Fibroblast of skin of left biceps (primary cell): ENCODE data around the gene HOXD8.

ENCODE experiments used
- DNase-seq, 2 experiments: peaks; one replicate each; pipeline ENCODE4 v3.0.0-alpha.2; 2013; ENCODE audit warnings: low read depth in 2 of 2

Gene HOXD8

DNA sequence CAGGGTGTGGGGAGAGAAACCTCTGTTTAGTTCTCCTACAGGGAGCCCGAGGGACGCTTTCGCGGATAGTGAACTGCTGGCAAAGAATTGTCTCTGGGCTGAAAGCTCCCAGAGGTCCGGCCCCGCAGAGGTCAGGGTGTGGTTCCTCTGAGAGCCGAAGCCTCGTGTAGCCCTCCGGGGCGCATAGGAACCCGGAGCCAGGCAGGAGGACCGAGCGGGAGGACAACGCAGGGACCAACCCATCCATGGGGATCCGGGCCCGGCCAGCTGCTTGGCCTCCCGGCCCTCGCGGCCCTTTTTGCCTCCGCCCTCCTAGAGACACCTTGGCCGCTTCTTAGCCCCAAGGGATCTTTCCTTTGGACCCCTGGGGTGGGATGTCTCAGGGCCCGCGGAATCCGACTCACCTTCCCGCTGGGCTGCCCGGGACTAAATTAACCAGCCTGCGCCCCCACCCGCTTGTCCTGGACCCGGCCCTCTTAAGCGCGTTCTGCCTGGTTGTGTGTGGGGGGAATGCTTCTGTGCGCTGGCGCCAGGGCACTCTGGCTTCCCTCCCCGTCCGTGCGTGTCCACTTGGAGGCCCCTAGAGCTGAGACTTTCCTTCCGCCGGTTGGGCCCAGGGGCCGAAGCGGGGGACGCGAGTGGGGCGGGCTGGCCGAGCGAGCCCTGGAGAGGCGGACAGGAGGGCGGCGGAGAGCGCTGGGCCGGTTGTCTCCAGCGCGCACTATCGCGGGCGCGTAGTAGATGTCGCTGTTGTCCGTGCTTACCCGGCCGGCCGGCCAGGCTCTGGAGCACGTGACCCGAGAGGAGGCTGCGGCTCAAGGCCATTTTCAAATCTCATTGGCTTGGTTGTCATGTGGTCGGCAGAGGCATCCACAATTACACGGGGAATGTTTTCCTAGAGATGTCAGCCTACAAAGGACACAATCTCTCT is 13.4 kb upstream of the HOXD8 start, which contains the start of gene HOXD10:
Gene HOXD10 (plus strand): TSS at position 896 of the 931 bp plus-strand sequence. CDS start 56 bp downstream, outside the sequence.
- no peak for DNase-seq

DNA sequence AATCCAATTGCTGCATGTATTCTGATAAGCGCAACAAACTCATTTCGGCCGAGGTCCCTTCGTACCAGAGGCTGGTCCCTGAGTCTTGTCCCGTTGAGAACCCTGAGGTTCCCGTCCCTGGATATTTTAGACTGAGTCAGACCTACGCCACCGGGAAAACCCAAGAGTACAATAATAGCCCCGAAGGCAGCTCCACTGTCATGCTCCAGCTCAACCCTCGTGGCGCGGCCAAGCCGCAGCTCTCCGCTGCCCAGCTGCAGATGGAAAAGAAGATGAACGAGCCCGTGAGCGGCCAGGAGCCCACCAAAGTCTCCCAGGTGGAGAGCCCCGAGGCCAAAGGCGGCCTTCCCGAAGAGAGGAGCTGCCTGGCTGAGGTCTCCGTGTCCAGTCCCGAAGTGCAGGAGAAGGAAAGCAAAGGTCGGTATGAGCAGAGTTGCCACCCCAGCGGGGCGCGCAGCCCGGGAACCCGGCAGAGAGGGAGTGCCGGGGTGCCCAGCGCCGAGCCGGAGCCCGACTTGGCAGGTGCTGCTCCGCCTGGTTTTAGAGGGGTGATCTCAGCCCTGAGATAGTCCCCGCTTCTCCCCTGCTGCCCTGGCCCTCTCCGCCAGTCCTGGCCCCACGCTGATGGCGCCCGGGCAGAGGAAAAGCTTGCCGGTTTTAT is 12.2 kb upstream of the HOXD8 start:
- no peak for DNase-seq

DNA sequence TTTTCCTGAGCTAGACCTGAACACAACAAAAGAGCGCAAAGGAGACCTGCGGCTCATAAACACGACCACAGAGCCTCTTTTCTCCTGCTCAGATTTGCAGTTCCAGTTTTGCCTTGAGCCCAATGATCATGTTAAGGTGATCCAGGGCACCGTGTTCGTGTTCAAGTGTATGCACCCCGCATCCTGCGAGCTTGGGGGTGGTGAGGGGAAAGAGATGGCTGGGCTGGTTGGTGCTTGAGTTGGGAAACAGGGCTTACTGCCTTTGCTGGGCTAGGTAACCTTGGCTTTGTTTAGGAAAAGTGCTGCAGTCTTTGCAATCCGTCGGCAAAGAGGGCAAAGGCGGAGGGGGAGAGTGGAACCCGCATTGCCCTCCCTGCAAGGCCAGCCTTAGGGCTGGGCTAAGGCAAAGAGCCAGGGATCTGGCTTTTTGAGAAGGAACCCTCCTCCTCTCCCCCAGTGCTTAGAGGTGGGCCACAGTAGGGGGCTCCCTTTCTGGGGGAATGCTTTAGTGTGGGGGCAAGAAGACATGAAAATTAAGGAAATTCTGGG is 11.6 kb upstream of the HOXD8 start:
- no peak for DNase-seq

DNA sequence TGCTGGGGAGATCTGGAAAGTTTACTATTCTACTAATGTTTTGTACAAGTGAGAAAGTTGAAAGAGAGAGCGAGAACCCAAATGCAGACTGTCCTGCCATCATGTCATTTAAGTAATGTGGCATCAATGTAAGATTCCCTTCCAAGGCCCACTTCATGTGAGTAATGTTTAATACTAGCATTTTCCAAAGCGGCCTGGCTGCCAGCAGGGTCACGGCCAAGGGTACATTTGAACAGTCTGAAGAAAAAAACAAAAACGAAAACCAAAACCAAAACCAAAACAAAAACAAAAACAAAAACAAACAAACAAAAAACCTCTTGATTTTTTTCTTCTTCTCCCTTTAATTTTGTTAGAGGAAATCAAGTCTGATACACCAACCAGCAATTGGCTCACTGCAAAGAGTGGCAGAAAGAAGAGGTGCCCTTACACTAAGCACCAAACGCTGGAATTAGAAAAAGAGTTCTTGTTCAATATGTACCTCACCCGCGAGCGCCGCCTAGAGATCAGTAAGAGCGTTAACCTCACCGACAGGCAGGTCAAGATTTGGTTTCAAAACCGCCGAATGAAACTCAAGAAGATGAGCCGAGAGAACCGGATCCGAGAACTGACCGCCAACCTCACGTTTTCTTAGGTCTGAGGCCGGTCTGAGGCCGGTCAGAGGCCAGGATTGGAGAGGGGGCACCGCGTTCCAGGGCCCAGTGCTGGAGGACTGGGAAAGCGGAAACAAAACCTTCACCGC is 10.7 kb upstream of the HOXD8 start:
- DNase-seq = no peak

DNA sequence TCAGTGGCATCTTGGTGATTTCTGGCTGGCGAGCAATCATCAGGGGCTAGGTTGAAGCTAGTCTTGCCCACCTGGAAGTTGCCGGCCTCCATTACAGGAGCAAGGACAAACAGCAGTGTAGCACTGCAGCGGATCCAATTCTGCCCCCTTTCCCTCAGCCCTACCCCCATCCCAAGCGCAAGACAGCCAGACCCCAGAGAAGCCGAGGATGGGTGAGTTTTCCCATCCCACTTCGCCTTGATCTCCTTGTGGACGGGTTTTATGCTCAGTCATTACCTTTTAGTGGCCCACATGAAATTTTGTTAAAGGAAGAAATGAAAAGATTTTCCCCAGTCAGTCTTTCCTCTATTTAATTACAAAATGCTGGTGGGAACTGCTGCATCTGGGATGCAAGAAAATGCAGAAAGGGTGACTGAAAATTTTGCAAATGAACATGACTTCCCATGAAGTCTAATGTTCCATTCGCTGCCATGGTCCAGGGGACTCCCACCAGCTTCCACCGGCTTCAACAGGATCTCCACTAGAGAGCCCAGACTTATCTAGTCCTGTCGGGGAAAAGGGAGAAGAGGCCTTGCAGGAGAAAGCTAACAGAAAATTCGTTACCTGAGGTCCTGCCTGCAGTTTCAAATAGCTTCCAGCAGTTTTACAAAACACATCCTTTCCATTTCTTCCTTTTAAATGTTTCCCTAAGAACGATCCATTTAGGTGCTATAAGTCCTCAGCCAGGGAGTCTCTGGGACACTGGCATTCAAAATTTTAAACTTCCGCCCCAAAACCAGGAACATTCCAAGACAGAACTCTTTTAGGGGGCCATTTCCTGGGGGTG is 8.9 kb upstream of the HOXD8 start:
- DNase-seq = no peak

DNA sequence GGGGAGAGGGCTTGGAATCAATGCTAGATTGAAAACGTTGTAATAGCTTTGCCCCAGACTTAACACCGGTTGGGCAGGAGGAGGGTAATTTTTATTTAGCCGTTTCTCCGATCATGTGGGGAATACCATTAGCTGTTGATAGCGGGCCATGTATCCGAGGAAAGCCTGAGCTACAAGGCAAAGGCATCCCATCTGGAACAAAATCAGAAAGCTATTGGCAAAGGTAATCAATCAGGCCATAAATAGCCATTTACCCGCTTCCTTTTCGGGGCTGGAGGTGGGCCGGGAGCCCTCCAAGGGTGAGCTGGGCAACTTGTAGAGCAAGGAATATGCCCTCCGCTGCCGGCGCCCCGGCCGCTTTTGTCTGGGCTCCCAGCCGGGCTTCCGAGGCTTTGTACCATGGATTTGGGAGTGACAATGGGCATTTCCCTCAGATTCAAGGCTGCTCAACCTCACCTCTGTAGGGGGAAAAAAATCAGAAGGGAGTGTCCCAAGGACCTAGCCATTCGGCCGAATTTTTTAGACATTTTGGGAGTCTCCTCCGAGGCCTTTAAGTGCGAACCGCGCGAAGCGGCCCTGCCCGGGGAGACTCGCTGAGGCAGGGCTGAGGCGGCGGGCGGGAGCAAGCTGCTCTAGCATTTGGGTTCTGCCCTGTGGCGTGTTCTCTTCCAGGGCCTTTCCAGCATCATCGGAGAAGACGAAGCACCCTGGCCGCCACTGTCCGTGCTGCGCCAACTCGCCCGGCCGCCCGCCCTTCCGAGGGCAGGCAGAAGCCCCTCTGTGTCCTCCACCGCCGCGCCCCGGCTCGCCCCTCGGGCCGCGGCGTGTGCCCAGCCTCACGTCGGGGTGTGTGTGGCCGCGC is 8.1 kb upstream of the HOXD8 start:
- DNase-seq = no peak

DNA sequence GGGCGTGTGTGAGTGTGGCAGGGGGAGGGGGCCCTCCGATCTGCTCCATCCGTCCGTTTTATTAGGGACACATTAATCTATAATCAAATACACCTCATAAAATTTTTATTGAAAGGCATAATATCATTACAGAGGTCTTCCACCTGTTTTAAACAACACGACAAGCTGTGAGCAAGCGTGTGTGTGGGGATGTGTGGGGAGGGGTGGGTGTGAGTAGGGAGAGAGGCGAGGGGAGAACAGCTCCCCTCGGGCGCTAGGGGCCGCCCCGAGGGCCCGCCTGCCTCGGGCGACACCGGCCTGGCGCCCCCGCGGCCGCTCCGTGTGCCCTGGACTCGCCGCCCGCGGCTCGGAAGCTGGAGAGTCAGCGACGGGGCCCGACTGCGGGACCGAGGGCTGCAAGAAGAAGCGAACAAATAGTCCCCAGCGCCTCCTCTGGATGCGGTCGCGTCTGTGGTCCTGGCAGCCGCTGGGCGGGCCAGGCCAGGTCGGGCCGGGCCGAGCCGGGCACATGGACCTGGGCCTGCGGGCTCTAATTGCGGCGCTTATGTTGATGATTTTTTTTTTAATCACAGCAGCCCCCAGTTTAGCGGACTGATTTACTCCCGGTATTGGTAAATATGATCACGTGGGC is 7.3 kb upstream of the HOXD8 start:
- DNase-seq = no peak

DNA sequence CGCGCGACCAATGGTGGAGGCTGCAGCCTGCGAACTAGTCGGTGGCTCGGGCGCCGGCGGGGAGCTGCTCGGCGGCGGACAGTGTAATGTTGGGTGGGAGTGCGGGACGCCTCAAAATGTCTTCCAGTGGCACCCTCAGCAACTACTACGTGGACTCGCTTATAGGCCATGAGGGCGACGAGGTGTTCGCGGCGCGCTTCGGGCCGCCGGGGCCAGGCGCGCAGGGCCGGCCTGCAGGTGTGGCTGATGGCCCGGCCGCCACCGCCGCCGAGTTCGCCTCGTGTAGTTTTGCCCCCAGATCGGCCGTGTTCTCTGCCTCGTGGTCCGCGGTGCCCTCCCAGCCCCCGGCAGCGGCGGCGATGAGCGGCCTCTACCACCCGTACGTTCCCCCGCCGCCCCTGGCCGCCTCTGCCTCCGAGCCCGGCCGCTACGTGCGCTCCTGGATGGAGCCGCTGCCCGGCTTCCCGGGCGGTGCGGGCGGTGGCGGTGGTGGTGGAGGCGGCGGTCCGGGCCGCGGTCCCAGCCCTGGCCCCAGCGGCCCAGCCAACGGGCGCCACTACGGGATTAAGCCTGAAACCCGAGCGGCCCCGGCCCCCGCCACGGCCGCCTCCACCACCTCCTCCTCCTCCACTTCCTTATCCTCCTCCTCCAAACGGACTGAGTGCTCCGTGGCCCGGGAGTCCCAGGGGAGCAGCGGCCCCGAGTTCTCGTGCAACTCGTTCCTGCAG is 6.7 kb upstream of the HOXD8 start, which contains the start of gene HOXD9:
Gene HOXD9 (plus strand): TSS at position 37 of the 728 bp plus-strand sequence. CDS start 50 bp downstream, at position 87.
- no peak for DNase-seq

DNA sequence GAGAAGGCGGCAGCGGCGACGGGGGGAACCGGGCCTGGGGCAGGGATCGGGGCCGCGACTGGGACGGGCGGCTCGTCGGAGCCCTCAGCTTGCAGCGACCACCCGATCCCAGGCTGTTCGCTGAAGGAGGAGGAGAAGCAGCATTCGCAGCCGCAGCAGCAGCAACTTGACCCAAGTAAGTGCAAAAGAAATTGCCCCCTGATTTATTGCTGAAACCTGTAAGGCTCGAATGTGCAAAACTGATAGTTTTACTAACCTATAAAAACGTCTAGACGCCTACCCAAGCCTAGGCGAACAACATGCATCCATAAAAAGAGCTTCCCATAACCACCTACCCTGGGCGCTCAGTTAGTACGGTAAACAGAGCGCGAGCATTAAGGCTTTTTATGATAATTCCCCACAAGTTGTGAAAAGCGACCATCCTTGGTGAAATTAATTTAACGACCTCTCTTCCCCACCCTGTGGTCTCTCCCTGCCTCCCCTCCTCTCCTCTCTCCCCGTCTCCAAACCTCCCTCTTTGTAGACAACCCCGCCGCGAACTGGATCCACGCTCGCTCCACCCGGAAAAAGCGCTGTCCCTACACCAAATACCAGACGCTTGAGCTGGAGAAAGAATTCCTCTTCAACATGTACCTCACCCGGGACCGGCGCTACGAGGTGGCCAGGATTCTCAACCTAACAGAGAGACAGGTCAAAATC is 5.9 kb upstream of the HOXD8 start:
- no peak for DNase-seq

DNA sequence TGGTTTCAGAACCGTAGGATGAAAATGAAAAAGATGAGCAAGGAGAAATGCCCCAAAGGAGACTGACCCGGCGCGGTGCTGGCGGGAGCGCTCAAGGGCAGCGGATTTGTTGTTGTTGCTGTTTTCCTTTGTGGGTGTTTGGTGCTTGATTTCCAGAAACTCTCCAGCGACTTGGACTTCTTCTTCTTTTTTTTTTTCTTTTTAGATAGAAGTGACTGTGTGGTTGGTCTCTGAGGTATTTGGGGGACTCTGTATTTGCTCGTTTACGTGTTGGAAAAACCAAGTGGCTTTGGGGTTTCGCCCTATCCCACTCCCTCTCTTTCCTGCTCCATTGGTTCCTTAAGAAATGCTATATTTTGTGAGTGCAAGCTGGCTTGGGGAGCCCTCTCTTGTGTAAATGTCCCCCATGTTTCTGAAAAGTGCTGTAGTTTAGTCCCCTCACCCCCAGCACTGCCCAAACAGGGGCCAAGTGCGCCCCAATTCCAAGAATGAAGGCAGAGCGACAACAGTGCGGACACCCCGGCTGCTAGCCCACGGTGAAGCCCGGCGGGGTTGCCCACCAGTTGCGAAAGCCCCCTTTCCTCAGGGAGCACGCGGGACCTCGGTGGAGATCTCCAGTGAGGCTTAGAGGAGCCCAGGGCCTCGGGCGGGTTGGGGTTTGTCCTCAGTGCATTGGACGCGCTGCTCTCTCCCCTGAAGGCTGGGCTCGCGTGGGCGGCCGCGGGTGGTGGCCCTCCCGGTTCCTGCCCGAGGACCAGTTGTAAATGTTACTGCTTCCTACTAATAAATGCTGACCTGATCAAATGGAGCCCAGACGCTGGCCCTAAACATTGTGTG is 5.2 kb upstream of the HOXD8 start:
- no peak for DNase-seq

DNA sequence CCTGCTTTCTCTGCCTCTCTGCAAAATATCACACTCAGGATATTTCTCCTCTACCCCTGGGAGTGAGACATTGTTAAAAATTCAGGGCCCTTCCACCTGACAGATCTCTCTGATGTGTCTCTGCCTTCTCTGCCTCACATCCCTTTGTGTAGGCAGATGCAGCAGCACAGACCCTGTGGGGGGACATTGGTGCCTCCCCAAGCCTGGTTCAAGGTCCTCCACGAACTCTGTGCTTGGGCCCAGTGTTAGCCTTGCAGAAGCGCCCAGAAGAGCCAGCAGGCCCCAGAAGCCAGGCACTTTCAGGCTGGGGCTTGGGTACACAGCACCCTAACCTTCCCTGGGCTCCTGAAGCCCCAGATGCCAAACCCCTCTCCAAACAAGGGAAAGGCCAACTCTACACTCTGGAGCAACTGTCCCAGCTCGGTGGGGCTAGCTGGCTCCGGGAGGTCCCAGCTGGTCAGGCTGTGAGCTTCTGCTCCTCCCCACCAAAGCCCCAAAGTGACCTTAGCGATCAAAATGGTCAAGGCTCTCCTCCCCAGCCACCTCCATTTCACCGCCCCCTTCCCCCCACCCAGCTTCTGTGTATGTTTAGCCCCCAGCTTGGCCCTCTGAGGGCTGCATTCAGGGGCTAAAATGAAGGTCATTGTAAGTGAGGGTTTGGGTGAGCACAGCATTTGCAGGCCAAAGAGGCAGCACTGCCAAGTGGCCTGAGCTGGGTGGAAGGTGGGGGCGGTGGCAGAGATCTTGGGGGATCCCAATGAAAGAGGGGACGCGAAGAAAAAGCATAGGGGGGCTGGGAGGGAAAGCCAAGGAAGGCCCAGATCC is 4.3 kb upstream of the HOXD8 start:
- no peak for DNase-seq

DNA sequence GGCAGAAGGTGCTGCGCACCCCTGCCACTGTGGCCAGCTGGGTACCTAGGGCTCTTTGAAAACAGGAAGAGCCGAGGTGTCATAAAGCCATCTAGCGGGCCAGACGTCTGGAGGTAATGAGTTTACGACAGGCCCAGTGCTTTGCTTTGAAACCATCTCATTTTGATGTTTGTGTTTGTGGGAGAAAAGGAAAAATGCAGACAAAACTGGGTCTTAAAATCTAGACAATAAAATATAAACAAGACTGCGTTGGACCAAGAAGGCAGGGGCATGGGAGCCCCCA is 3.8 kb upstream of the HOXD8 start:
- DNase-seq = no peak

DNA sequence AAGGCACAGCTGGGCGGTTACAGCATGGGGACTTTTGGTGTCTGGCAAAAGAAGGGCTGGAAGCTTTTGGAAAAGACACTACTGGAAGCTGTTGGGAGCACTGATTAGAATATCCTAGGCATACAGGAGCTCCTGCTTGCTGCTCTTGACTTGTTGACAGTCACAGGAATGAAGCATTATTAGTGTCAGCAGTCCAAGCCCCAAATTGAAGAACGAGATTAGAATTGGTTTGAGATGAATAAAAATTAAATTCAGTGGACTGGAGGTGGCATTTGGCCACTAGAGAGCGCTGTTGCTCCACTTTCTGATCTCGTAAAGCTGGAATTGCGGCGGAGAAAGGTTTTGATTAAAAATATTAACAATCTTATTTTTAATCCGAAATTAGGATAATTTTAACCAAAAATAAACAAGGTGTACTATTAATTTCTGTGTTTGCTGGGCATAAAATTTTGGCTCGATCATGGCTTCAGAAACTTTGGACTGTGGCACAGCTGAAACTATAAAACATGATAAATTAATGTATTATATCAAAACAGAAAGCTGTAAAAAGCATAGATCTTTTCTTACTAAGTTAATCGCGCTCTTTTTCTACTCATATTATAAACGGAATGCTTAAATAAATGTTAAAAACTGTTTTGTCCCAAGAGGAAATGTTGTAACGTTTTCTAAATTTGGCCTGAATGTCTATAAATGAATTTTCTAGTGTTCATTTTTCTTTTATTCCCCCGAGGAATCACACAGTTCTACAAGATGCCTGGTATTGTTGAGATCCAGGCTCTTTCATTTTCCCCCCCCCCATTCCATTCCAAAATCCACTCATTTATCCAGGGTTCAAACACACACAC is 2.4 kb upstream of the HOXD8 start:
- no peak for DNase-seq

DNA sequence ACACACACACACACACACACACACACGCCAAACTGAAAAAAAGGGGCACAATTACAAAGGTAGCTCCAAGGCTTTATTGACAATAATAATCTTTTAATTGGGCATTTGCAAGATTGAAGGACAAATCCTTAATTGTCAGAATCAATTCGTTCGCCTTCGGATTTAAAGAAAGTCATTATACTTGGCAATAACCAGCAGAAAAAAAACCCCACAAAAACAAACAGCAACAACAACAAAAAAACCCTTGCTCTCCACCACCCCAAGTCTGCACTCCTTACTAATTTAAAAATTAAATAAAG is 1.8 kb upstream of the HOXD8 start:
- no peak for DNase-seq

DNA sequence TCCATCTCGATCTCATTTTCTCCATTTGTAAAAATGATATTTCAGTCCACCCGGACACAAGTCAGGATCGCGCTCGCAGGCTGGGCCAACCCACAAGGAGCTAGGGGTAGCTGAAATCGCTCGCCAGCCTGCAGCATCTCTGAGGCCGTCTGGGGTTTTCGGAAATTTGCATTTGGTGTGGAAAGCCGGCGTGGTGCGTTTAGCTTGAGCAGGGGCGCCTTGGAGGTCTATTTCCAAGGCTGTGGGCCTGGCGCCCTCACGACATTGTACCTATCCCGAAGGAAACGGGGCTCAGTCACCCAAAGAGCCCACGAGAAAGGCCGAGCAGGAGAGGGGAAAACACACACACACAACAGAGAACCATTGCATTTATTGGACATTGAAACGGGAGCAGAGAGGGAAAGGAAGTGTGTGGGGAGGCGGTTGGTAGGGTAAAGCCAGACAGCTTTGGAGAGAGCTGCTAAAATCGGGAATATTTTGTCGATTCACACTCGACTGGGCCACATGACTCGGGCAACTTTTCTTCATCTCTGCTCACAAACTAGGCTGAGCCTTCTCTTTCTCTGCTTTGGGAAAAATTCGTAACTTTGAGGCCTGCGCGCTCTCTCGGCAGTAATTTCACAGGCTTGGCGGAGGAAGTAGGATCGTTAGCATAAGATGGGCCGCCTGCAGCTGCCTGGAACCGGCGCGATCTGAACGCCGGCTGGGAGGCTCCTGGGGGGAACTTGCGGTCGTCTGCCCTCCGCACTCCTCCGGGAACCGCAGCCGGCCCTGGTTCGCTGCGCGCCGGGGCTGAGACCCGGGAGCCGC is 1.1 kb upstream of the HOXD8 start:
- DNase-seq = no peak
